Parathyroid adenoma (tissue), 2 donors: ENCODE results near the gene DIP2A.
"Not testable (repeated sequence)": the region's sequence is repeated elsewhere in the genome, so short reads cannot be mapped to it uniquely, and the experiment has no call there.

ENCODE experiments used
- H2AFZ ChIP-seq: fragments of 300-600 bp; sonication (generic); one replicate; pipeline ENCODE4 v1.7.0; 2017; ENCODE audit warnings: antibody characterized with exemption, mild to moderate bottlenecking
- H3K27ac ChIP-seq: fragments of 300-600 bp; sonication (generic); one replicate; pipeline ENCODE4 v1.7.0; 2017
- H3K27me3 ChIP-seq: fragments of 300-600 bp; sonication (generic); one replicate; pipeline ENCODE4 v1.7.0; 2017; ENCODE audit warnings: low read length; ENCODE audit not compliant: control insufficient read depth, insufficient read depth
- H3K36me3 ChIP-seq: fragments of 300-600 bp; sonication (generic); one replicate; pipeline ENCODE4 v1.7.0; 2017; ENCODE audit warnings: low read length; ENCODE audit not compliant: control insufficient read depth, insufficient read depth
- H3K4me1 ChIP-seq: fragments of 300-600 bp; sonication (generic); one replicate; pipeline ENCODE4 v1.7.0; 2017; ENCODE audit warnings: control low read depth
- H3K4me2 ChIP-seq: fragments of 300-600 bp; sonication (generic); one replicate; pipeline ENCODE4 v1.7.0; 2017; ENCODE audit warnings: low read length
- H3K4me3 ChIP-seq: fragments of 300-600 bp; sonication (generic); one replicate; pipeline ENCODE4 v1.7.0; 2017; ENCODE audit warnings: low read depth, low read length
- H3K79me2 ChIP-seq: fragments of 300-600 bp; sonication (generic); one replicate; pipeline ENCODE4 v1.7.0; 2017; ENCODE audit warnings: control low read depth
- H3K9ac ChIP-seq: fragments of 300-600 bp; sonication (generic); one replicate; pipeline ENCODE4 v1.7.0; 2017; ENCODE audit warnings: mild to moderate bottlenecking
- H3K9me3 ChIP-seq: fragments of 300-600 bp; sonication (generic); one replicate; pipeline ENCODE4 v1.7.0; 2017; ENCODE audit warnings: low read length; ENCODE audit not compliant: control insufficient read depth
- CTCF ChIP-seq: fragments of 300-600 bp; sonication (generic); IDR thresholded peaks from one replicate; pipeline ENCODE4 v1.7.0; 2017; ENCODE audit warnings: antibody characterized with exemption, mild to moderate bottlenecking
- donor health status: primary hyperparathyroidism.

Gene DIP2A

GRCh38 chr21:46568562-46568961 is 109.9 kb downstream of the DIP2A start:
- Histone ChIP-seq H3K4me3 (no peak overlapping the region), H3K27me3 (no peaks in the 10 kb centered on the region), H3K79me2 (no peaks in the 10 kb centered on the region), H3K4me2 (no peak overlapping the region), H3K9ac (no peak overlapping the region), H3K36me3 (no peaks in the 10 kb centered on the region), H3K4me1 (no peaks in the 10 kb centered on the region), H3K9me3 (no peaks in the 10 kb centered on the region), H3K27ac (no peak overlapping the region), H2AFZ (no peak overlapping the region)
- no peak for TF ChIP-seq CTCF

GRCh38 chr21:46569081-46569480 is 110.4 kb downstream of the DIP2A start:
- no peak for TF ChIP-seq CTCF
- H3K4me1 ChIP-seq: no peaks in the 10 kb centered on the region

GRCh38 chr21:46570119-46570518 is 111.4 kb downstream of the DIP2A start:
- H3K27me3 ChIP-seq: no peaks in the 10 kb centered on the region
- no peak overlapping the region for H2AFZ ChIP-seq
- H3K9ac ChIP-seq: no peak overlapping the region
- H3K27ac ChIP-seq: no peak overlapping the region
- H3K36me3 ChIP-seq: no peaks in the 10 kb centered on the region
- no peaks in the 10 kb centered on the region for H3K9me3 ChIP-seq
- no peak overlapping the region for H3K4me3 ChIP-seq
- no peak for TF ChIP-seq CTCF
- H3K4me1 ChIP-seq: no peaks in the 10 kb centered on the region
- no peak overlapping the region for H3K4me2 ChIP-seq
- no peaks in the 10 kb centered on the region for H3K79me2 ChIP-seq

More at GRCh38 chr21:46569081-46569480, 110.4 kb downstream of the DIP2A start:
- no peak overlapping the region for H3K27ac ChIP-seq
- H3K36me3 ChIP-seq: no peaks in the 10 kb centered on the region
- no peak overlapping the region for H3K9ac ChIP-seq
- H2AFZ ChIP-seq: no peak overlapping the region
- no peaks in the 10 kb centered on the region for H3K9me3 ChIP-seq
- no peaks in the 10 kb centered on the region for H3K27me3 ChIP-seq
- no peaks in the 10 kb centered on the region for H3K79me2 ChIP-seq
- H3K4me2 ChIP-seq: no peak overlapping the region
- H3K4me3 ChIP-seq: no peak overlapping the region

GRCh38 chr21:46570631-46571030 is 111.9 kb downstream of the DIP2A start:
- Histone ChIP-seq H3K4me2 (no peak overlapping the region), H3K36me3 (no peaks in the 10 kb centered on the region), H3K27me3 (no peaks in the 10 kb centered on the region), H3K4me1 (no peaks in the 10 kb centered on the region), H2AFZ (no peak overlapping the region), H3K9ac (no peak overlapping the region), H3K4me3 (no peak overlapping the region), H3K27ac (no peak overlapping the region), H3K79me2 (no peaks in the 10 kb centered on the region), H3K9me3 (no peaks in the 10 kb centered on the region)
- TF ChIP-seq CTCF: no peak

GRCh38 chr21:46572850-46573249 is 114.2 kb downstream of the DIP2A start:
- no peaks in the 10 kb centered on the region for H3K4me1 ChIP-seq
- H3K36me3 ChIP-seq: no peaks in the 10 kb centered on the region
- TF ChIP-seq CTCF: no peak

GRCh38 chr21:46577786-46578185 is 119.1 kb downstream of the DIP2A start:
- H3K79me2 ChIP-seq, H3K36me3 ChIP-seq, H3K9ac ChIP-seq, H3K27me3 ChIP-seq, H2AFZ ChIP-seq, H3K4me1 ChIP-seq, H3K4me3 ChIP-seq, H3K9me3 ChIP-seq, H3K4me2 ChIP-seq, H3K27ac ChIP-seq: not testable (repeated sequence)

More at GRCh38 chr21:46572850-46573249, 114.2 kb downstream of the DIP2A start:
- H3K79me2 ChIP-seq: no peaks in the 10 kb centered on the region
- H3K27me3 ChIP-seq: no peaks in the 10 kb centered on the region
- no peak overlapping the region for H3K9ac ChIP-seq
- H2AFZ ChIP-seq: no peak overlapping the region
- no peak overlapping the region for H3K4me3 ChIP-seq
- H3K9me3 ChIP-seq: no peaks in the 10 kb centered on the region
- no peak overlapping the region for H3K27ac ChIP-seq
- no peak overlapping the region for H3K4me2 ChIP-seq

GRCh38 chr21:46579394-46579793 is 120.7 kb downstream of the DIP2A start:
- H3K4me1 ChIP-seq, H3K9ac ChIP-seq, H2AFZ ChIP-seq, H3K27ac ChIP-seq, H3K79me2 ChIP-seq, H3K27me3 ChIP-seq, H3K9me3 ChIP-seq, H3K4me2 ChIP-seq, H3K36me3 ChIP-seq, H3K4me3 ChIP-seq: not testable (repeated sequence)
